Measurements from ENCODE around the gene FLCN. TPM values are rescaled to one million over a fixed set of nuclear protein-coding genes. Genes with fewer than 3 reads are reported as not detected.

Gene FLCN
- total and polyA plus RNA-seq, 9 donors: 17.4 to 37.3 (median 23.7) TPM

- no peaks in the 10 kb centered on the region for H3K27me3 ChIP-seq (ENCODE audit: control insufficient read depth, insufficient read depth, low read length)
- H3K36me3 ChIP-seq (ENCODE audit: control insufficient read depth, insufficient read depth, low read length): peaks cover 77% of the 10 kb centered on the region
- DNase-seq: no peak
- WGBS (ENCODE audit: insufficient coverage): 73% methylated on average over 23 of the region's 27 CpGs
- no peak overlapping the region for H3K4me3 ChIP-seq (ENCODE audit: low read length)
- H3K9me3 ChIP-seq (replicated peaks; ENCODE audit: control insufficient read depth, low read depth, low read length): no peaks in the 10 kb centered on the region
- H3K4me1 ChIP-seq (ENCODE audit: control insufficient read depth, insufficient read depth, low read length): no peaks in the 10 kb centered on the region
- H3K27ac ChIP-seq (ENCODE audit: low read length): no peak overlapping the region
Observed at GRCh38 chr17:17214646-17215436, 22.1 kb downstream of the FLCN start.

DNA sequence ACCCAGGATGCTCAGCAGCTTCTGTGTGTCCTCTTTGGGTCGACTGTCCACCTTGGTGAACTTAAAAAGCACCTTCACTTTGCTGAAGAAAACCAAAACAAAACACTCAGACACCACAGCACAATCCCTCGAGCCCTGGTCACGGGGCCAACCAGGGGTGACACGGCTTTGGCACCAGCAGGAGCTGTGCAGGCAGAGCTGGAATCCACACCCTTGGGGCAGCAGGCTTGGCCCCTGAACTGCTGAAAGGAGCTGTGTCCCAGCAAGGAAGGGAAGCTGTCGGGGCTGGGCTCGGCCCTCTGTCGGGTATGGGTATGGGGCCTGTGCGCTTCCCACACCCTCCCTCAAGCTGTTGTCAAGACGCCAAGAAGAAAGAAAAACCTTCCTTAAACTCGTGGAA is 23.2 kb downstream of the FLCN start:
- no peaks in the 10 kb centered on the region for H3K4me1 ChIP-seq (ENCODE audit: control insufficient read depth, insufficient read depth, low read length)
- peaks cover 71% of the 10 kb centered on the region for H3K36me3 ChIP-seq (ENCODE audit: control insufficient read depth, insufficient read depth, low read length)
- no peaks in the 10 kb centered on the region for H3K27me3 ChIP-seq (ENCODE audit: control insufficient read depth, insufficient read depth, low read length)
- no peaks in the 10 kb centered on the region for H3K9me3 ChIP-seq (replicated peaks; ENCODE audit: control insufficient read depth, low read depth, low read length)
- no peak for DNase-seq
- no peak overlapping the region for H3K4me3 ChIP-seq (ENCODE audit: low read length)
- no peak overlapping the region for H3K27ac ChIP-seq (ENCODE audit: low read length)
- 74% methylated on average over 6 of the region's 10 CpGs for WGBS (ENCODE audit: insufficient coverage)

GRCh38 chr17:17207998-17208397 is 29.0 kb downstream of the FLCN start:
- no peak overlapping the region for H3K27ac ChIP-seq (ENCODE audit: low read length)
- no peaks in the 10 kb centered on the region for H3K27me3 ChIP-seq (ENCODE audit: control insufficient read depth, insufficient read depth, low read length)
- no peak overlapping the region for H3K4me3 ChIP-seq (ENCODE audit: low read length)
- H3K36me3 ChIP-seq (ENCODE audit: control insufficient read depth, insufficient read depth, low read length): peaks cover 20% of the 10 kb centered on the region
- no peak for DNase-seq
- WGBS (ENCODE audit: insufficient coverage): 93% methylated on average over 4 of the region's 8 CpGs
- peaks cover 22% of the 10 kb centered on the region for H3K4me1 ChIP-seq (ENCODE audit: control insufficient read depth, insufficient read depth, low read length)
- H3K9me3 ChIP-seq (replicated peaks; ENCODE audit: control insufficient read depth, low read depth, low read length): no peaks in the 10 kb centered on the region

DNA sequence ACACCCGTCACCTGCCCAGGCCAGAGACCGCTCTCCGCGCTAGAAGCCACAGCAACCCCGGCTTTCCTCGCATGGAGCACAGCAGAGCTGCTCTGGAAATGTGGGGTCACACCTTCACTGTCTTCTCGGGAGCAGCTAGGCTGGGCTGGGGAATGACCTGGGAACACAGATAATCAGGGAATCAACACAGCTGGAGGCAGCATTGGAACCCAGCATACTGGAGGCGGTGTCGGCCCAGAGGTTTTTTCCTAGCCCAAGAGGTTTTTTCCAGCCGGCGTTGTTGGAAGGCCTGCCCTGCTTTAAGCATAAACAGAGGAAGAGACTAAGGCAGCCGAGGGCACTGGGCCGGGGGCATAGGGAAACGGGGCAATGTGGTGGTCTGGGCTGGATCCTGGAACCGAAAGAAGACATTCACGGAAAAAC is 30.0 kb downstream of the FLCN start:
- peak overlapping the region; percentile 82 for H3K27ac ChIP-seq (ENCODE audit: low read length)
- H3K4me3 ChIP-seq (ENCODE audit: low read length): no peak overlapping the region
- DNase-seq: peak; percentile 68
- H3K27me3 ChIP-seq (ENCODE audit: control insufficient read depth, insufficient read depth, low read length): no peaks in the 10 kb centered on the region
- H3K9me3 ChIP-seq (replicated peaks; ENCODE audit: control insufficient read depth, low read depth, low read length): no peaks in the 10 kb centered on the region
- peaks cover 26% of the 10 kb centered on the region for H3K36me3 ChIP-seq (ENCODE audit: control insufficient read depth, insufficient read depth, low read length)
- peaks cover 24% of the 10 kb centered on the region for H3K4me1 ChIP-seq (ENCODE audit: control insufficient read depth, insufficient read depth, low read length)
- 52% methylated on average over 12 of the region's 16 CpGs for WGBS (ENCODE audit: insufficient coverage)

DNA sequence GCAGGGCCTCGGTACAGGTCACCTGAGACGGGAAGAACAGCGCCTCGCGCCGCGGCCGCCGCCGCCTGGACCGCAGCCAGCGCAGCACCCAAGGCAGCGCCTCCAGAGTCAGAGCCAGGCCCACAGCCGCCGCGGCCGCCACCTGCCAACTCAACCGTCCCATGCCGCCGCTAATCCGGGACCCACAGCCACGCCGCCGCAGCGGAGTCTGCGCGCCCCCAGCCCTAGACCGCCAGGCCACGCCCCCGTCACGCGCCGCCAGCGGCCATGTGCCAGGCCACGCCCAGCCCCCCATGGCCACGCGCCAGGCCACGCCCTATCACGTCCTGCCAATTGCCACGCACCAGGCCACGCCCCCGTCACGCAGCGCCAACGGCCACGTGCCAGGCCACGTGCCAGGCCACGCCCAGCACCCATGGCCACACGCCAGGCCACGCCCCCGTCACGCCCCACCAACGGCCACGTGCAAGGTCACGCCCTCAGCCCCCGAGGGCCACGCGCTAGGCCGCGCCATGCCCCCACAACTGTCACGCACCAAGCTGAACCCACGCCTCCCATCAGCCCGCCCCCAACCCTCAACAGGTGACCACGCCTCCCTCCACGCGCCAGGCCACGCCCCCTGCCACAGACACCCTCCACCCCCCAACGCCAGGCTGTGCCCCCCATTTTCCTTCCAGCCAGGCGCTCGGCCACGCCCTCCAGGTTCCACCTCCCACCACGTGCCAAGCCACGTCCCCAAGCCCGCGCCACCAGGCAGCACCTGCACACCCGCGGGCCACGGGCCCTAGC is 30.6 kb downstream of the FLCN start, which contains the start of gene PLD6:
Gene PLD6, minus strand, starts transcription at position 210 of the 789 bp plus-strand sequence. Its CDS starts 47 bp downstream, at position 163.
- Histone ChIP-seq H3K36me3 (ENCODE audit: control insufficient read depth, insufficient read depth, low read length) (peaks cover 26% of the 10 kb centered on the region), H3K9me3 (replicated peaks; ENCODE audit: control insufficient read depth, low read depth, low read length) (no peaks in the 10 kb centered on the region), H3K27me3 (ENCODE audit: control insufficient read depth, insufficient read depth, low read length) (no peaks in the 10 kb centered on the region), H3K4me1 (ENCODE audit: control insufficient read depth, insufficient read depth, low read length) (peaks cover 25% of the 10 kb centered on the region), H3K4me3 (ENCODE audit: low read length) (peak within 1 kb of the TSS; percentile 57), H3K27ac (ENCODE audit: low read length) (peak within 1 kb of the TSS; percentile 82)
- WGBS (ENCODE audit: insufficient coverage): 23% methylated on average over 75 of the region's 78 CpGs
- DNase-seq: peak; percentile 64

- 3% methylated on average over 70 of the region's 70 CpGs for WGBS (ENCODE audit: insufficient coverage)
- peak overlapping the region; percentile 57 for H3K4me3 ChIP-seq (ENCODE audit: low read length)
- peak overlapping the region; percentile 69 for H3K27ac ChIP-seq (ENCODE audit: low read length)
- H3K9me3 ChIP-seq (replicated peaks; ENCODE audit: control insufficient read depth, low read depth, low read length): no peaks in the 10 kb centered on the region
- peak; percentile 65 for DNase-seq
- H3K4me1 ChIP-seq (ENCODE audit: control insufficient read depth, insufficient read depth, low read length): peaks cover 25% of the 10 kb centered on the region
- H3K27me3 ChIP-seq (ENCODE audit: control insufficient read depth, insufficient read depth, low read length): no peaks in the 10 kb centered on the region
- peaks cover 21% of the 10 kb centered on the region for H3K36me3 ChIP-seq (ENCODE audit: control insufficient read depth, insufficient read depth, low read length)
Observed at GRCh38 chr17:17205368-17206123, 31.4 kb downstream of the FLCN start.

GRCh38 chr17:17204635-17205231 is 32.2 kb downstream of the FLCN start:
- Histone ChIP-seq H3K4me3 (ENCODE audit: low read length) (peak overlapping the region; percentile 57), H3K27me3 (ENCODE audit: control insufficient read depth, insufficient read depth, low read length) (no peaks in the 10 kb centered on the region), H3K36me3 (ENCODE audit: control insufficient read depth, insufficient read depth, low read length) (peaks cover 20% of the 10 kb centered on the region), H3K4me1 (ENCODE audit: control insufficient read depth, insufficient read depth, low read length) (peaks cover 25% of the 10 kb centered on the region), H3K9me3 (replicated peaks; ENCODE audit: control insufficient read depth, low read depth, low read length) (no peaks in the 10 kb centered on the region), H3K27ac (ENCODE audit: low read length) (no peak overlapping the region)
- WGBS (ENCODE audit: insufficient coverage): 61% methylated on average over 9 of the region's 14 CpGs
- no peak for DNase-seq

DNA sequence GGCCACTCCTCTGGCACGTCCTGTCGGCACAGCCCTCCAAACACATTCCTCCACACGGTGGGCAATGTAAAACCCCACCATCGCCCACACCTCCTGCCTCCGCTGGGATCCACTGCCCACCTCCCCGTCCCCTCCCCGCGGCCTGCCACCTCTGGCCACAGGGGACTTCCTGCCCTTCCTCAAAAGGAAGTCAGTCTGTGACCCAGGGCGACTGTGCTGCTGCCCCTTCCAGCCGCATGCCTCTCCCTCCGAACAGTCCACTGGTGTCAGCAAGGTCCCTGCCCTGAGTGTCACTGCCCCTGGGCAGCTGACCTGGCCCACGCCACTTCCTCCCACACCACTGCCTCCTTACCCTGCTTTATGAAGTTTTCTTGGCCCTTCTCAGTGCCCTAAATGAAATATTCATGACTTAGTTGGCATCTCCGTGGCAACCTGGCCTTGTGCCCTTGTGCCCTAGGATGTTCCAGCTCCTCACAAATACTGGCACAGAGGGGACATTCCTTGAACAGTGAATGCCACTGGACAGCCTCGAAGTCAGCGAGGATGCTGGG is 32.9 kb downstream of the FLCN start:
- Histone ChIP-seq H3K9me3 (replicated peaks; ENCODE audit: control insufficient read depth, low read depth, low read length) (no peaks in the 10 kb centered on the region), H3K27ac (ENCODE audit: low read length) (no peak overlapping the region), H3K4me1 (ENCODE audit: control insufficient read depth, insufficient read depth, low read length) (peaks cover 25% of the 10 kb centered on the region), H3K4me3 (ENCODE audit: low read length) (no peak overlapping the region), H3K27me3 (ENCODE audit: control insufficient read depth, insufficient read depth, low read length) (no peaks in the 10 kb centered on the region), H3K36me3 (ENCODE audit: control insufficient read depth, insufficient read depth, low read length) (peaks cover 20% of the 10 kb centered on the region)
- WGBS (ENCODE audit: insufficient coverage): 75% methylated on average over 13 of the region's 15 CpGs
- peak; percentile 24 for DNase-seq

DNA sequence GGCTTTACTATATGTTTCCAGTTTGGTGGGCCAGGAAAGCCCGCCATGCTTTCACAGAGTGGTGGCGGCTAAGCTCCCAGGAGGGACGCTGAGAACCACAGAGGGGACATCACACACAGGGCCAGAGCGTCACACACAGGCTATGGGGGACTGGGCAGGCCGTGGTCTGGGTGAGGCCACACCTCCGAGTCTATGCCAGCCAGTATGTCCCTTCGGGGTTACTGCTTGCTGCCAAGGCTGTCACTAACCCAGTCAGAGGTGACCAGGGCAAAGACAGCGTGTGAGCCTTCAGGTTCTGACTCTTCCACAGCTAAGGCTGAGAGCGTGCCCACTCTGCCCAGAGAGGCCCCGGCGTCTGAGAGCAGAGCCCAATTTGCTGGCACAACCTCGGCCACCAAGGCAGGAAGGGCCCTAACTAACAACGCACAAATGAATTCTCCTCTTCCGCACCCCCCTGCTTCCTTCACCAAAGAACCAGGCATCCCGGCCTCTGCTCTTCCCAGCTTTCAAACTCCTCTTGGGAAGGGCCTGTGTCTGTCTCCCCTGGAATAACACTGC is 33.7 kb downstream of the FLCN start:
- H3K36me3 ChIP-seq (ENCODE audit: control insufficient read depth, insufficient read depth, low read length): peaks cover 20% of the 10 kb centered on the region
- no peaks in the 10 kb centered on the region for H3K27me3 ChIP-seq (ENCODE audit: control insufficient read depth, insufficient read depth, low read length)
- no peak for DNase-seq
- 80% methylated on average over 15 of the region's 15 CpGs for WGBS (ENCODE audit: insufficient coverage)
- H3K4me1 ChIP-seq (ENCODE audit: control insufficient read depth, insufficient read depth, low read length): peaks cover 25% of the 10 kb centered on the region
- H3K9me3 ChIP-seq (replicated peaks; ENCODE audit: control insufficient read depth, low read depth, low read length): no peaks in the 10 kb centered on the region
- H3K4me3 ChIP-seq (ENCODE audit: low read length): no peak overlapping the region
- no peak overlapping the region for H3K27ac ChIP-seq (ENCODE audit: low read length)
